HepG2 (cell line): ENCODE data around the gene FAH. TPM values are rescaled to one million over a fixed set of nuclear protein-coding genes. Genes with fewer than 3 reads are reported as not detected.
A peak's percentile ranks its signal among the peaks of the same experiment; 100 is the strongest.

Experiments used
- ASH2L ChIP-seq: fragments of 300-600, 200-600 bp; sonication (generic); IDR thresholded peaks from 2 replicates; pipeline ENCODE4 v1.7.0; 2017; ENCODE audit warnings: low read depth, mild to moderate bottlenecking, moderate library complexity, mixed read lengths, low read length; ENCODE audit not compliant: insufficient read length
- GATA4 ChIP-seq: sonication (generic); IDR thresholded peaks from 2 replicates; pipeline ENCODE4 v1.6.1; 2016; ENCODE audit warnings: antibody characterized with exemption, low read depth, borderline replicate concordance
- JUN ChIP-seq: sonication (generic); formaldehyde crosslinking; IDR thresholded peaks from 2 replicates; pipeline ENCODE4 v1.4.0; 2020; ENCODE audit warnings: mild to moderate bottlenecking, missing genetic modification reagents
- KDM2A ChIP-seq: sonication (generic); formaldehyde crosslinking; IDR thresholded peaks from 2 replicates; pipeline ENCODE4 v1.4.0; 2020; ENCODE audit warnings: low read depth, missing genetic modification reagents, borderline replicate concordance
- KLF16 ChIP-seq, 2 experiments: sonication (generic) in 1 of 2; formaldehyde crosslinking in 1 of 2; IDR thresholded peaks; 2 replicates each; pipeline versions ENCODE4 v1.6.1 to v1.8.0; 2016 to 2023; ENCODE audit warnings: missing genetic modification reagents in 2 of 2, missing compliant biosample characterization in 1 of 2
- MAFK ChIP-seq, 2 experiments: IDR thresholded peaks in 1 of 2; conservative IDR thresholded peaks in 1 of 2; 2 replicates each; pipeline ENCODE4 v1.6.1; 2011; ENCODE audit warnings: improper control_type of control experiment in 2 of 2, low read length in 2 of 2
- NBN ChIP-seq: fragments of 450-650 bp; conservative IDR thresholded peaks from 2 replicates; pipeline ENCODE4 v1.6.1; 2017
- POLR2G ChIP-seq: fragments of 200-400 bp; formaldehyde crosslinking; IDR thresholded peaks from 2 replicates; pipeline ENCODE4 v1.6.1; 2018; ENCODE audit warnings: mild to moderate bottlenecking, low read depth, low read length, moderate library complexity
- RAD21 ChIP-seq: fragments of 450-650 bp; formaldehyde crosslinking; IDR thresholded peaks from 2 replicates; pipeline ENCODE4 v1.5.0; 2020; ENCODE audit warnings: mild to moderate bottlenecking
- SMARCC2 ChIP-seq: fragments of 450-650 bp; IDR thresholded peaks from 2 replicates; pipeline ENCODE4 v1.6.1; 2017; ENCODE audit warnings: antibody characterized with exemption, mild to moderate bottlenecking
- SP1 ChIP-seq, 2 experiments: fragments of 450-650 bp in 1 of 2; sonication (generic) in 1 of 2; formaldehyde crosslinking in 1 of 2; IDR thresholded peaks; 2 replicates each; pipeline versions ENCODE4 v1.4.0 to v1.6.1; 2016 to 2020; ENCODE audit warnings: missing genetic modification reagents in 1 of 2
- SRSF9 ChIP-seq: fragments of 200-400 bp; formaldehyde crosslinking; IDR thresholded peaks from 2 replicates; pipeline ENCODE4 v1.6.1; 2018; ENCODE audit warnings: borderline replicate concordance, mild to moderate bottlenecking, low read depth, low read length; ENCODE audit not compliant: insufficient read depth, poor library complexity, severe bottlenecking
- TMF1 ChIP-seq: sonication (generic); formaldehyde crosslinking; IDR thresholded peaks from 2 replicates; pipeline ENCODE4 v1.8.1; 2022; ENCODE audit warnings: low read depth, missing genetic modification reagents
- ZKSCAN5 ChIP-seq: sonication (generic); formaldehyde crosslinking; IDR thresholded peaks from 2 replicates; pipeline ENCODE4 v1.5.1; 2020; ENCODE audit warnings: mild to moderate bottlenecking, missing genetic modification reagents
- ZNF225 ChIP-seq: sonication (generic); formaldehyde crosslinking; IDR thresholded peaks from 2 replicates; pipeline ENCODE4 v1.4.0; 2020; ENCODE audit warnings: mild to moderate bottlenecking, missing genetic modification reagents
- ZNF274 ChIP-seq: sonication (generic); formaldehyde crosslinking; IDR thresholded peaks from 2 replicates; pipeline ENCODE4 v1.5.1; 2020; ENCODE audit warnings: mild to moderate bottlenecking, missing genetic modification reagents
- ZNF576 ChIP-seq: sonication (generic); formaldehyde crosslinking; IDR thresholded peaks from 2 replicates; pipeline ENCODE4 v1.4.0; 2020; ENCODE audit warnings: mild to moderate bottlenecking, missing genetic modification reagents
- ZNF747 ChIP-seq: sonication (generic); formaldehyde crosslinking; IDR thresholded peaks from 2 replicates; pipeline ENCODE4 v1.8.1; 2023; ENCODE audit warnings: missing genetic modification reagents, mild to moderate bottlenecking, borderline replicate concordance
- ZNF75D ChIP-seq: sonication (generic); formaldehyde crosslinking; IDR thresholded peaks from 2 replicates; pipeline ENCODE4 v1.8.1; 2023; ENCODE audit warnings: missing genetic modification reagents, mild to moderate bottlenecking, borderline replicate concordance
- ZNF761 ChIP-seq: sonication (generic); formaldehyde crosslinking; conservative IDR thresholded peaks from 2 replicates; pipeline ENCODE4 v1.4.0; 2020; ENCODE audit warnings: mild to moderate bottlenecking, missing genetic modification reagents
- ZNF772 ChIP-seq: sonication (generic); formaldehyde crosslinking; IDR thresholded peaks from 2 replicates; pipeline ENCODE4 v1.5.0; 2020; ENCODE audit warnings: mild to moderate bottlenecking, missing genetic modification reagents
- ZNF776 ChIP-seq: sonication (generic); formaldehyde crosslinking; IDR thresholded peaks from 2 replicates; pipeline ENCODE4 v1.4.0; 2020; ENCODE audit warnings: mild to moderate bottlenecking, missing genetic modification reagents
- ZNF883 ChIP-seq: sonication (generic); formaldehyde crosslinking; IDR thresholded peaks from 2 replicates; pipeline ENCODE4 v1.5.1; 2020; ENCODE audit warnings: mild to moderate bottlenecking, missing genetic modification reagents; ENCODE audit errors: not compliant biosample characterization
- polyA plus RNA-seq, 8 experiments: library from polyadenylated mRNA; depleted of rRNA in 3 of 8; stranded (reverse) in 7 of 8; unstranded in 1 of 8; fragments of >200 nt; fragmentation: Illumina TruSeq in 4 of 8; extraction: Trizol in 4 of 8; gene quantifications; 2 replicates each; pipeline versions ENCODE4 v1.2.1 to v1.2.3, GENCODE V29; 2011 to 2016; ENCODE audit warnings: low read depth in 4 of 8, missing spikeins in 1 of 8, mixed read lengths in 1 of 8; ENCODE audit not compliant: insufficient read depth in 1 of 8
- total RNA-seq, 5 experiments: library from RNA; depleted of rRNA; stranded (reverse); fragments of >200 nt; fragmentation: Illumina TruSeq; extraction: Trizol; gene quantifications; 2 replicates each; pipeline ENCODE4 v1.2.3, GENCODE V29; 2016; ENCODE audit warnings: low read depth in 1 of 5
- TF ChIP-seq, protein P1 (sequence below): sonication (generic); formaldehyde crosslinking; IDR thresholded peaks from 2 replicates; pipeline ENCODE4 v1.8.1; 2023; ENCODE audit warnings: mild to moderate bottlenecking, inconsistent platforms, moderate library complexity, missing genetic modification reagents, borderline replicate concordance
- TF ChIP-seq, protein P2 (sequence below): sonication (generic); formaldehyde crosslinking; IDR thresholded peaks from 2 replicates; pipeline ENCODE4 v1.4.0; 2020; ENCODE audit warnings: mild to moderate bottlenecking, missing genetic modification reagents

Gene FAH
- total and polyA plus RNA-seq, 2 of the 13 experiments (the other 11 are each of a cell fraction or from before 2014, with no cell fraction given), result 36.6 to 75.0 TPM

GRCh38 chr15:80152896-80153876 lies at the start of gene FAH (continued):
- TF ChIP-seq SP1 (IDR thresholded peaks at IDR 0.05) (no peak), SP1 (CRISPR knock-in tag; IDR thresholded peaks at IDR 0.05) (peak; percentile 80), ZNF776 (CRISPR knock-in tag) (peak; percentile 83), SRSF9 (no peak), ZNF225 (CRISPR knock-in tag) (peak; percentile 71; the same call in 1 of the 2 replicates), ZNF747 (0 out of 2 replicates have a peak, but pooled peaks have one; percentile 61), ZNF772 (CRISPR knock-in tag) (peak; percentile 31; the same call in 1 of the 2 replicates), ZNF761 (CRISPR knock-in tag) (no peak), KDM2A (peak; percentile 71), JUN (CRISPR knock-in tag) (no peak), ZKSCAN5 (CRISPR knock-in tag) (peak; percentile 92), ASH2L (peak; percentile 50), POLR2G (peak; percentile 72), ZNF274 (CRISPR knock-in tag) (peak; percentile 89; the same call in 1 of the 2 replicates), MAFK (conservative IDR thresholded peaks at IDR 0.05 in 1 of 2, IDR thresholded peaks at IDR 0.05 in 1 of 2; ENCODE audit: low read length in 2 of 2) (no peak), RAD21 (CRISPR knock-in tag) (peak; percentile 37; the same call in 1 of the 2 replicates), KLF16 (CRISPR knock-in tag; IDR thresholded peaks at IDR 0.05) (peak in 1 of 2 experiments; percentile 24; a peak in 1 of 4 replicates), TMF1 (CRISPR knock-in tag) (peak; percentile 63; the same call in 1 of the 2 replicates), ZNF576 (CRISPR knock-in tag) (peak; percentile 87; the same call in 1 of the 2 replicates), ZNF75D (no peak), ZNF883 (CRISPR knock-in tag) (peak; percentile 51), GATA4 (no peak), SMARCC2 (no peak), NBN (no peak)
- TF ChIP-seq, protein P1, sequence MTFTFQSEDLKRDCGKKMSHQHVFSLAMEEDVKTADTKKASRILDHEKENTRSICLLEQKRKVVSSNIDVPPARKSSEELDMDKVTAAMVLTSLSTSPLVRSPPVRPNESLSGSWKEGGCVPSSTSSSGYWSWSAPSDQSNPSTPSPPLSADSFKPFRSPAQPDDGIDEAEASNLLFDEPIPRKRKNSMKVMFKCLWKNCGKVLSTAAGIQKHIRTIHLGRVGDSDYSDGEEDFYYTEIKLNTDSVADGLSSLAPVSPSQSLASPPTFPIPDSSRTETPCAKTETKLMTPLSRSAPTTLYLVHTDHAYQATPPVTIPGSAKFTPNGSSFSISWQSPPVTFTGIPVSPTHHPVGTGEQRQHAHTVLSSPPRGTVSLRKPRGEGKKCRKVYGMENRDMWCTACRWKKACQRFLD (CRISPR knock-in tag), result peak; percentile 24; the same call in 1 of the 2 replicates
- TF ChIP-seq, protein P2, sequence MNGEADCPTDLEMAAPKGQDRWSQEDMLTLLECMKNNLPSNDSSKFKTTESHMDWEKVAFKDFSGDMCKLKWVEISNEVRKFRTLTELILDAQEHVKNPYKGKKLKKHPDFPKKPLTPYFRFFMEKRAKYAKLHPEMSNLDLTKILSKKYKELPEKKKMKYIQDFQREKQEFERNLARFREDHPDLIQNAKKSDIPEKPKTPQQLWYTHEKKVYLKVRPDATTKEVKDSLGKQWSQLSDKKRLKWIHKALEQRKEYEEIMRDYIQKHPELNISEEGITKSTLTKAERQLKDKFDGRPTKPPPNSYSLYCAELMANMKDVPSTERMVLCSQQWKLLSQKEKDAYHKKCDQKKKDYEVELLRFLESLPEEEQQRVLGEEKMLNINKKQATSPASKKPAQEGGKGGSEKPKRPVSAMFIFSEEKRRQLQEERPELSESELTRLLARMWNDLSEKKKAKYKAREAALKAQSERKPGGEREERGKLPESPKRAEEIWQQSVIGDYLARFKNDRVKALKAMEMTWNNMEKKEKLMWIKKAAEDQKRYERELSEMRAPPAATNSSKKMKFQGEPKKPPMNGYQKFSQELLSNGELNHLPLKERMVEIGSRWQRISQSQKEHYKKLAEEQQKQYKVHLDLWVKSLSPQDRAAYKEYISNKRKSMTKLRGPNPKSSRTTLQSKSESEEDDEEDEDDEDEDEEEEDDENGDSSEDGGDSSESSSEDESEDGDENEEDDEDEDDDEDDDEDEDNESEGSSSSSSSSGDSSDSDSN (CRISPR knock-in tag), result peak; percentile 70
